Measurements from ENCODE around the gene MRC1.

GRCh38 chr10:17782921-17783665 is 26.1 kb upstream of the MRC1 start:
- TF ChIP-seq, protein P1, sequence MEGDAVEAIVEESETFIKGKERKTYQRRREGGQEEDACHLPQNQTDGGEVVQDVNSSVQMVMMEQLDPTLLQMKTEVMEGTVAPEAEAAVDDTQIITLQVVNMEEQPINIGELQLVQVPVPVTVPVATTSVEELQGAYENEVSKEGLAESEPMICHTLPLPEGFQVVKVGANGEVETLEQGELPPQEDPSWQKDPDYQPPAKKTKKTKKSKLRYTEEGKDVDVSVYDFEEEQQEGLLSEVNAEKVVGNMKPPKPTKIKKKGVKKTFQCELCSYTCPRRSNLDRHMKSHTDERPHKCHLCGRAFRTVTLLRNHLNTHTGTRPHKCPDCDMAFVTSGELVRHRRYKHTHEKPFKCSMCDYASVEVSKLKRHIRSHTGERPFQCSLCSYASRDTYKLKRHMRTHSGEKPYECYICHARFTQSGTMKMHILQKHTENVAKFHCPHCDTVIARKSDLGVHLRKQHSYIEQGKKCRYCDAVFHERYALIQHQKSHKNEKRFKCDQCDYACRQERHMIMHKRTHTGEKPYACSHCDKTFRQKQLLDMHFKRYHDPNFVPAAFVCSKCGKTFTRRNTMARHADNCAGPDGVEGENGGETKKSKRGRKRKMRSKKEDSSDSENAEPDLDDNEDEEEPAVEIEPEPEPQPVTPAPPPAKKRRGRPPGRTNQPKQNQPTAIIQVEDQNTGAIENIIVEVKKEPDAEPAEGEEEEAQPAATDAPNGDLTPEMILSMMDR (IDR thresholded peaks at IDR 0.05; ENCODE audit: borderline replicate concordance, extremely low read depth, low read length, poor library complexity, severe bottlenecking): no peak
- TF ChIP-seq EZH2 (IDR thresholded peaks at IDR 0.05; ENCODE audit: borderline replicate concordance, low read depth, low read length, severe bottlenecking): no peak
